Smooth muscle cell (in vitro differentiated cells): Measurements from ENCODE around the gene MIDN. TPM values are rescaled to one million over a fixed set of nuclear protein-coding genes. Genes with fewer than 3 reads are reported as not detected.

Experiments
- DNase-seq: peaks from one replicate; lab custom pipeline; 2025; ENCODE audit not compliant: unreplicated experiment; lab: John Stamatoyannopoulos, UW
- H2AFZ ChIP-seq: fragments of 200-600 bp; sonication (generic); 2 replicates; pipeline ENCODE4 v1.6.0; 2016; ENCODE audit warnings: antibody characterized with exemption, low read depth, mild to moderate bottlenecking
- H3F3A ChIP-seq: fragments of 200-600 bp; sonication (generic); 2 replicates; pipeline ENCODE4 v1.6.0; 2017; ENCODE audit warnings: antibody characterized with exemption, low read depth
- H3K27ac ChIP-seq: fragments of 200-600 bp; sonication (generic); 2 replicates; pipeline ENCODE4 v1.5.1; 2016; ENCODE audit warnings: low read depth, mild to moderate bottlenecking
- H3K27me3 ChIP-seq: fragments of 200-600 bp; sonication (generic); 2 replicates; pipeline ENCODE4 v1.6.1; 2016; ENCODE audit warnings: low read depth, mild to moderate bottlenecking
- H3K36me3 ChIP-seq: fragments of 200-600 bp; sonication (generic); 2 replicates; pipeline ENCODE4 v1.5.1; 2016; ENCODE audit warnings: low read depth
- H3K4me1 ChIP-seq: fragments of 200-600 bp; sonication (generic); 2 replicates; pipeline ENCODE4 v1.5.1; 2016; ENCODE audit warnings: low read depth
- H3K4me2 ChIP-seq: fragments of 200-600 bp; sonication (generic); 2 replicates; pipeline ENCODE4 v1.6.0; 2016; ENCODE audit warnings: mild to moderate bottlenecking
- H3K4me3 ChIP-seq: fragments of 200-600 bp; sonication (generic); 2 replicates; pipeline ENCODE4 v1.5.1; 2016; ENCODE audit warnings: mild to moderate bottlenecking
- H3K79me2 ChIP-seq: fragments of 200-600 bp; sonication (generic); 2 replicates; pipeline ENCODE4 v1.6.0; 2016; ENCODE audit warnings: low read depth, mild to moderate bottlenecking
- H3K9ac ChIP-seq: fragments of 200-600 bp; sonication (generic); 2 replicates; pipeline ENCODE4 v1.6.0; 2016; ENCODE audit warnings: low read depth
- H3K9me3 ChIP-seq: fragments of 200-600 bp; sonication (generic); replicated peaks from 2 replicates; pipeline ENCODE4 v1.5.1; 2016; ENCODE audit warnings: low read depth
- H4K20me1 ChIP-seq: fragments of 200-600 bp; sonication (generic); 2 replicates; pipeline ENCODE4 v1.6.0; 2016; ENCODE audit warnings: low read depth
- WGBS: methylation state at CpG from one replicate; pipeline ENCODE4 v1.1.7; 2016; ENCODE audit warnings: low lambda C conversion rate; 5-methylcytosine and 5-hydroxymethylcytosine counted together
- polyA plus RNA-seq: library from polyadenylated mRNA; unstranded; fragments of >200 nt; fragmentation: Nextera tagmentation; extraction: Ambion mirVana; gene quantifications from 2 replicates; pipeline ENCODE4 v1.2.1, GENCODE V29; 2016
- total RNA-seq: library from RNA; depleted of rRNA; stranded (reverse); fragments of >200 nt; gene quantifications from 2 replicates; pipeline ENCODE4 v1.2.3, GENCODE V29; 2014
- TF ChIP-seq, protein P1 (sequence below): fragments of 200-600 bp; sonication (generic); IDR thresholded peaks from 2 replicates; pipeline ENCODE4 v1.5.1; 2017; ENCODE audit warnings: borderline replicate concordance, mild to moderate bottlenecking, antibody characterized with exemption; ENCODE audit not compliant: insufficient read depth, poor library complexity, severe bottlenecking

MIDN gene
- total and polyA plus RNA-seq, 2 experiments from 2014 or later, result 58.5 to 65.3 TPM

DNA sequence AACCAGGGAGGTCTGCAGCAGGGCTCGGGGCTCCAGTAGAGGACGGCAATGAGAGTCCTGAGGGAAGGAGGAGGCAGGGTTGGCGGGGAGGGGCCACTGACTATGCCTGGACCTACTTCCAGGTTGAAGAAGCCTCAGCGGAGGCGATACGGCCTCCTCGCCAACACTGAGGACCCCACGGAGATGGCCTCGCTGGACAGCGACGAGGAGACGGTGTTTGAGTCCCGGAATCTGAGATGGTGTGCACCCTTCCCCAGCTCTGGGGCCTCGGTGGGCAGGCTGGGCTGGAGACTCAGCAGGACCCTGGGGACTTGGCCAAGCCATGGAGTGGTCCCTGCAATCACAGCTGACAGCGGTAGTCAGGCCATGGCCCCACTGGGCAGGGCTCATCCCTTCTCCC lies 28.7 kb downstream of the MIDN start:
- no peak overlapping the region for H3K9ac ChIP-seq
- TF ChIP-seq, protein P1, sequence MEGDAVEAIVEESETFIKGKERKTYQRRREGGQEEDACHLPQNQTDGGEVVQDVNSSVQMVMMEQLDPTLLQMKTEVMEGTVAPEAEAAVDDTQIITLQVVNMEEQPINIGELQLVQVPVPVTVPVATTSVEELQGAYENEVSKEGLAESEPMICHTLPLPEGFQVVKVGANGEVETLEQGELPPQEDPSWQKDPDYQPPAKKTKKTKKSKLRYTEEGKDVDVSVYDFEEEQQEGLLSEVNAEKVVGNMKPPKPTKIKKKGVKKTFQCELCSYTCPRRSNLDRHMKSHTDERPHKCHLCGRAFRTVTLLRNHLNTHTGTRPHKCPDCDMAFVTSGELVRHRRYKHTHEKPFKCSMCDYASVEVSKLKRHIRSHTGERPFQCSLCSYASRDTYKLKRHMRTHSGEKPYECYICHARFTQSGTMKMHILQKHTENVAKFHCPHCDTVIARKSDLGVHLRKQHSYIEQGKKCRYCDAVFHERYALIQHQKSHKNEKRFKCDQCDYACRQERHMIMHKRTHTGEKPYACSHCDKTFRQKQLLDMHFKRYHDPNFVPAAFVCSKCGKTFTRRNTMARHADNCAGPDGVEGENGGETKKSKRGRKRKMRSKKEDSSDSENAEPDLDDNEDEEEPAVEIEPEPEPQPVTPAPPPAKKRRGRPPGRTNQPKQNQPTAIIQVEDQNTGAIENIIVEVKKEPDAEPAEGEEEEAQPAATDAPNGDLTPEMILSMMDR, result no peak
- H3K4me3 ChIP-seq, result no peak overlapping the region
- DNase-seq, result no peak
- no peak overlapping the region for H2AFZ ChIP-seq
- H3K9me3 ChIP-seq, result no peaks in the 10 kb centered on the region
- peaks cover 30% of the 10 kb centered on the region for H3F3A ChIP-seq
- peaks cover 31% of the 10 kb centered on the region for H4K20me1 ChIP-seq
- H3K4me2 ChIP-seq, result peak overlapping the region; percentile 99
- peaks cover 19% of the 10 kb centered on the region for H3K4me1 ChIP-seq
- WGBS, result 96% methylated on average over 15 of the region's 15 CpGs
- H3K27me3 ChIP-seq, result no peaks in the 10 kb centered on the region
- H3K27ac ChIP-seq, result no peak overlapping the region
- H3K36me3 ChIP-seq, result peaks cover 8% of the 10 kb centered on the region
- H3K79me2 ChIP-seq, result peaks cover 43% of the 10 kb centered on the region

DNA sequence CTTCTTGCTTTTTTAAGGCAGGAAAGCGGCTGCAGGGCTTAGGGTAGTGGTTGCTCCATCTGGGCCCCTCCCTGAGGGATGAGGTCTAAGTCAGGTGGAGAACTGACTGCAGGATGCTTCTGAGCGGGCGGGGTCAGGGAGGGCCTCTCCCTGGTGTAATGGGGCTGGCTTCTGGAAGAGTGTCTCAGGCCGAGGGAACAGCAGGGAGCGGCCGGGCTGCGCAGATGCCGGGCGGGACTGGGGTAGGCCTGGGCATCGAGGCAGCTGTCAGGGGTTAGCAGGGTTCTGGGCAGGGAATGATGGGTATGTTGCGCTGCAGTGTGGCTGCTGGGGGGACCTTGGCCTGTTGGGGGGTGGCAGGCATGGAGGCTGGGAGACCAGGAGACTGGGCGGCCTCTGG lies 29.7 kb downstream of the MIDN start:
- Histone ChIP-seq H3F3A (peaks cover 20% of the 10 kb centered on the region), H3K9me3 (no peaks in the 10 kb centered on the region), H3K4me3 (no peak overlapping the region), H4K20me1 (peaks cover 21% of the 10 kb centered on the region), H3K4me2 (no peak overlapping the region), H3K9ac (no peak overlapping the region), H2AFZ (no peak overlapping the region), H3K27me3 (no peaks in the 10 kb centered on the region), H3K27ac (no peak overlapping the region), H3K4me1 (peaks cover 19% of the 10 kb centered on the region), H3K79me2 (peaks cover 33% of the 10 kb centered on the region), H3K36me3 (no peaks in the 10 kb centered on the region)
- DNase-seq, result no peak
- TF ChIP-seq, protein P1, result no peak
- 91% methylated on average over 12 of the region's 12 CpGs for WGBS

DNA sequence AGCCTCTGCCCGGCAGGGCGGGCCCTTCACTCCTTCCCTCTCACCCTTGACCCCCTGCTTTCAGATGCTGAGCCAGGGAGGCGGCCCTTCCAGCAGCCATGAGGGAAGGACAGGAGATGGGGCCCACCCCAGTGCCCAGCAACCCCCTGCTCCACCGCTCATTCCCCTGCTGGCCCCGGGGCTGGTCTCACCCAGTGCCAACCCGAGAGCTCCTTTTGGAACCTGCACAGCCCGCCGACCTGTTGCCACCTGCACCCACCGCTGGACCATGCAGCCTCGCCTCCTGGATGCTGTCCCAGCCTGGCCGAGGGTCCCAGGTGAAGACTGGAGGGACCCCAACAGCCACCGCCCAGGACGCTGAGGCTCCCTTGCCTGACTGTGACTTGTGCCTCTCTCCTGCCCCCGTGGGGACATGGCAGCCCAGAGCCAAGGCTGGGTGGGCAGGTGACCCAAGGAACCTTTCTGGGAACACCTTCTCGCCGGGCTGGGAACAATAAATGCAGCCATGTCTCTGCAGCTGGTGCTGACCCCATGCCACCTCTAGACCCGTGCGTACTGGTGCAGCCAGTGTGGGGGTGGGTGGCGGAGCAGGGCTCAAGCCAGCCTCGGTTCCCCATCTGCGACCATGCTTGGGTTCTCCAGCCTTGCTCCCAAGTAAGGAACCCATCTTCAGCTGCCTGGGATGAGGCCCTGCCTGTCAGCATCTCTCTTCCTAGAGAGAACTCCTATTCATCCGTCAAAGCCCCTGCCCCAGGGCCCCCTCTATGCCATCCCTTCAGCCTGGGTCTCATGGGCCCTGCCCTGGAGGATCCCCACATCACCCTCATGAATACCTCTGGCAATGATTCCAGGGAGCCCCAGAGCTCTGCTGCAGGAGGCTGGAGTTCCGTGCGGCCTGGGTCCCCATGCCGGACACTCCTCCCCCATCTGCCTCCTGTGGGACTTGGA lies 30.6 kb downstream of the MIDN start:
- H3K79me2 ChIP-seq, result peaks cover 25% of the 10 kb centered on the region
- no peaks in the 10 kb centered on the region for H3K27me3 ChIP-seq
- H3K27ac ChIP-seq, result no peak overlapping the region
- peaks cover 19% of the 10 kb centered on the region for H3K4me1 ChIP-seq
- peaks cover 12% of the 10 kb centered on the region for H4K20me1 ChIP-seq
- H3K9me3 ChIP-seq, result no peaks in the 10 kb centered on the region
- WGBS, result 97% methylated on average over 24 of the region's 25 CpGs
- no peak overlapping the region for H3K9ac ChIP-seq
- no peak overlapping the region for H2AFZ ChIP-seq
- TF ChIP-seq, protein P1, result no peak
- no peak overlapping the region for H3K4me2 ChIP-seq
- no peak overlapping the region for H3K4me3 ChIP-seq
- H3F3A ChIP-seq, result peaks cover 11% of the 10 kb centered on the region
- H3K36me3 ChIP-seq, result no peaks in the 10 kb centered on the region
- no peak for DNase-seq
